SU-DHL-6 (cell line): ENCODE data around the gene PARVB.

Experiments used
- EZH2phosphoT487 ChIP-seq: fragments of 200-600 bp; sonication (generic), shearing (Covaris generic); conservative IDR thresholded peaks from 2 replicates; pipeline ENCODE4 v1.6.1; 2018; ENCODE audit warnings: mild to moderate bottlenecking, antibody characterized with exemption, low read length, moderate library complexity, mixed read lengths
- TF ChIP-seq, protein P1 (sequence below): fragments of 200-600 bp; sonication (generic); IDR thresholded peaks from one replicate; pipeline ENCODE4 v1.5.1; 2017; ENCODE audit warnings: antibody characterized with exemption, mild to moderate bottlenecking, low read length, moderate library complexity; ENCODE audit not compliant: insufficient read depth, poor library complexity, severe bottlenecking

GRCh38 chr22:44184006-44184405 is 159.9 kb downstream of the PARVB start:
- TF ChIP-seq, protein P1, sequence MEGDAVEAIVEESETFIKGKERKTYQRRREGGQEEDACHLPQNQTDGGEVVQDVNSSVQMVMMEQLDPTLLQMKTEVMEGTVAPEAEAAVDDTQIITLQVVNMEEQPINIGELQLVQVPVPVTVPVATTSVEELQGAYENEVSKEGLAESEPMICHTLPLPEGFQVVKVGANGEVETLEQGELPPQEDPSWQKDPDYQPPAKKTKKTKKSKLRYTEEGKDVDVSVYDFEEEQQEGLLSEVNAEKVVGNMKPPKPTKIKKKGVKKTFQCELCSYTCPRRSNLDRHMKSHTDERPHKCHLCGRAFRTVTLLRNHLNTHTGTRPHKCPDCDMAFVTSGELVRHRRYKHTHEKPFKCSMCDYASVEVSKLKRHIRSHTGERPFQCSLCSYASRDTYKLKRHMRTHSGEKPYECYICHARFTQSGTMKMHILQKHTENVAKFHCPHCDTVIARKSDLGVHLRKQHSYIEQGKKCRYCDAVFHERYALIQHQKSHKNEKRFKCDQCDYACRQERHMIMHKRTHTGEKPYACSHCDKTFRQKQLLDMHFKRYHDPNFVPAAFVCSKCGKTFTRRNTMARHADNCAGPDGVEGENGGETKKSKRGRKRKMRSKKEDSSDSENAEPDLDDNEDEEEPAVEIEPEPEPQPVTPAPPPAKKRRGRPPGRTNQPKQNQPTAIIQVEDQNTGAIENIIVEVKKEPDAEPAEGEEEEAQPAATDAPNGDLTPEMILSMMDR, result no peak
- TF ChIP-seq EZH2phosphoT487, result no peak
